Measurements from ENCODE around the gene ZBTB40.

Gene ZBTB40

DNA sequence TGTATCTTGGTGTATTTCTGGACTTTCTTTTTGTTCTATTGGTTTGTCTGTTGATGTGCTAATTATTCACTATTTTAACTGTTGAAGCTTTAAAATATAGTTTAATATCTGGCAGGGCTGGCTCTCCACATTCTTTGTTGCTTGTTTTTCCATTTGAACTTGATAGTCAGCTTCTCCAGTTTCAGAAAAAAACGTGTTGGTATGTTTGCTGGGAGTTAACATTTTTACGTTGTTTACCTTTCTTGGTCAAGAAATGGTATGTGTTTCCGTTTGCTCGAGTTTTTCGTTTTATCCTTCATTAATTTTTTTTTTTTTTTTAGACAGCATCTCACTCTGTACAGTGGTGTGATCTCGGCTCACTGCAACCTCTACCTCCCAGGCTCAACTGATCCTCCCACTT lies 16.9 kb upstream of the ZBTB40 start:
- H3K4me1 ChIP-seq (ENCODE audit: control insufficient read depth, insufficient read depth, low read length): no peaks in the 10 kb centered on the region
- H3K27me3 ChIP-seq (ENCODE audit: control insufficient read depth, insufficient read depth, low read length): no peaks in the 10 kb centered on the region
- no peak overlapping the region for H3K27ac ChIP-seq (ENCODE audit: low read depth, low read length)
- H3K9ac ChIP-seq (ENCODE audit: low read length): no peak overlapping the region
- H3K9me3 ChIP-seq (ENCODE audit: control insufficient read depth, insufficient read depth, low read depth, low read length): peaks cover 5% of the 10 kb centered on the region; the same call in 1 of the 2 replicates
- H3K4me3 ChIP-seq (ENCODE audit: low read depth, low read length): no peak overlapping the region
- no peaks in the 10 kb centered on the region for H3K36me3 ChIP-seq (ENCODE audit: control insufficient read depth, insufficient read depth, low read length)

DNA sequence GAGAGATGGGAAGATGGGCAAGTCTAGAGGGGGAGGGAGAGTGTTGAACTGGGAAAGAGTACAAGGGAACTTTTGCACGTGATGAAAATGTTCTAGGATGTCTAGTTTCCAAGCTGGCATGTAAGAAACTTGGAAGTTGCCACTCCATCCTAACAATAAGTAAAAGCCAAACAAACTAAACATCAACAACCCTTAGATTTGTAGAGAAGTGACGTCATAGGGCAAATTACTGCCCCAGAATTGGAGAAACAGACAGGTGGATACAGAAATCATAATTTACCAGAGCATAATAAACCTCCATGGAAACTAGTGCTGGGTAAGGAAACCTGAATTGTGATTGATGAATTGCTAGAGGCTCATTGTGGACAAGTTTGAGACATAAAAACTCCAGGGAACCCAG lies 14.7 kb upstream of the ZBTB40 start:
- H3K9ac ChIP-seq (ENCODE audit: low read length): no peak overlapping the region
- no peak overlapping the region for H3K27ac ChIP-seq (ENCODE audit: low read depth, low read length)
- peaks cover 18% of the 10 kb centered on the region; the same call in 1 of the 2 replicates for H3K9me3 ChIP-seq (ENCODE audit: control insufficient read depth, insufficient read depth, low read depth, low read length)
- H3K4me3 ChIP-seq (ENCODE audit: low read depth, low read length): no peak overlapping the region
- no peaks in the 10 kb centered on the region for H3K36me3 ChIP-seq (ENCODE audit: control insufficient read depth, insufficient read depth, low read length)
- peaks cover under 1% of the 10 kb centered on the region; the same call in 1 of the 2 replicates for H3K4me1 ChIP-seq (ENCODE audit: control insufficient read depth, insufficient read depth, low read length)
- no peaks in the 10 kb centered on the region for H3K27me3 ChIP-seq (ENCODE audit: control insufficient read depth, insufficient read depth, low read length)

DNA sequence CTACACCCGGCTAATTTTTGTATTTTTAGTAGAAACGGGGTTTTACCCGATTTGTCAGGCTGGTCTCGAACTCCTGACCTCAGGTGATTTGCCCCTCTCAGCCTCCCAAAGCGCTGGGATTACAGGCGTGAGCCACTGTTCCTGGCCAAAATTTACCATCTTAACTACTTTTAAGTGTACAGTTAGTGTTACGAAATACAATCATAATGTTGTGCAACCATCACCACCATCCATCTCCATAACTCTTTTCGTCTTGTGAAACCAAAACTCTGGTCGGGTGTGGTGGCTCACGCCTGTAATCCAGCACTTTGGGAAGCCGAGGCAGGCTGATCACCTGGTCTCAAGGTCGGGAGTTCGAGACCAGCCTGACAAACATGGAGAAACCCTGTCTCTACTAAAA lies 14.1 kb upstream of the ZBTB40 start:
- H3K27me3 ChIP-seq (ENCODE audit: control insufficient read depth, insufficient read depth, low read length): no peaks in the 10 kb centered on the region
- H3K36me3 ChIP-seq (ENCODE audit: control insufficient read depth, insufficient read depth, low read length): no peaks in the 10 kb centered on the region
- no peak overlapping the region for H3K27ac ChIP-seq (ENCODE audit: low read depth, low read length)

DNA sequence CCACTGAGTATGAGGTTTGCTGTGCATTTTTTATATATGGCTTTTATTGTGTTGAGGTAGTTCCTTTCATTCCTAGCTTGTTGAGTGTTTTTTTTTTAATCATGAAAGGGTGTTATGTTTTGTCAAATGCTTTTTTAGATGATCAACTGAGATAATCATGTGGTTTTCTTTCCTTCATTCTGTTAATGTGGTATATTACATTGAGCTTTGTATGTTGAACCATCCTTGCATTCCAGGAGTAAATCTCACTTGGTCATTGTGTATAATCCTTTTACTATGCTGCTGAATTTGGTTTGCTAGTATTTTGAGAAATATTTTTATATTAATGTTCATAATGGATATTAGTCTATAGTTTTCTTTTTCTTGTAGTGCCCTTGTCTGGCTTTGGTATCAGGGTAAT lies 11.1 kb upstream of the ZBTB40 start:
- H3K9ac ChIP-seq (ENCODE audit: low read length): no peak overlapping the region
- peaks cover 19% of the 10 kb centered on the region for H3K4me1 ChIP-seq (ENCODE audit: control insufficient read depth, insufficient read depth, low read length)
- no peak overlapping the region for H3K4me3 ChIP-seq (ENCODE audit: low read depth, low read length)
- peaks cover 31% of the 10 kb centered on the region for H3K9me3 ChIP-seq (ENCODE audit: control insufficient read depth, insufficient read depth, low read depth, low read length)
- no peaks in the 10 kb centered on the region for H3K36me3 ChIP-seq (ENCODE audit: control insufficient read depth, insufficient read depth, low read length)
- no peaks in the 10 kb centered on the region for H3K27me3 ChIP-seq (ENCODE audit: control insufficient read depth, insufficient read depth, low read length)
- H3K27ac ChIP-seq (ENCODE audit: low read depth, low read length): no peak overlapping the region

More for the DNA sequence above, 14.1 kb upstream of the ZBTB40 start:
- Histone ChIP-seq H3K9ac (ENCODE audit: low read length) (no peak overlapping the region), H3K4me1 (ENCODE audit: control insufficient read depth, insufficient read depth, low read length) (peaks cover 7% of the 10 kb centered on the region), H3K9me3 (ENCODE audit: control insufficient read depth, insufficient read depth, low read depth, low read length) (peaks cover 19% of the 10 kb centered on the region; the same call in 1 of the 2 replicates), H3K4me3 (ENCODE audit: low read depth, low read length) (no peak overlapping the region)

DNA sequence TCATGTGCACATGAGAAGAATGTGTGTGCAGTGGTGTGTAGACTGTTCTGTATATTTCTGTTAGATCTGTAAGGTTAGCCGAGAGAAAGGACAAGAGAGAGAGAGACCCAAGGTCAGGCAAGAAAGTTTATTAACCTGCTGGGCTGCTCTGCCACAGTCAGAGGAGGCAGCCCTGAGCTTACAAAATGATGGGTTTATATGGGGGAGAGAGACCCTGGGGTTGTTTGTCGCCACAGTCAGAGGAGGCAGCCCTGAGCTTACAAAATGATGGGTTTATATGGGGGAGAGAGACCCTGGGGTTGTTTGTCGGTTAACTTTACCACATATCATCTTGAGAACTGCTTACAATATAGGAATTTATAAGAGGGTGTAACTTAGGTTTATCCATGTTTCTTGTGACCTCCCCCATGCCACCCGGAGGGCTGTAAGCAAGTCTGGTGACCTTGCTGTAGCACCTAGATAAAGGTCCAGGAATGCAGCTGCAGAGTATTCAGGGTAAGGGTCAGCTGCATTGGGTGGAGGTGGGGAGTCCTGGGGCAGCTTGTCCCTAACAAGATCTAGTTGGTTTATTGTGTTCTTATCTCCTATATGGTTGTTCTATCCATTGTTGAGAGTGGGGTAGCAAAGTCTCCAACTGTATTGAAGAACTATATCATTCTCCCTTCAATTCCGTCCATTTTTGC lies 9.3 kb upstream of the ZBTB40 start:
- Histone ChIP-seq H3K9me3 (ENCODE audit: control insufficient read depth, insufficient read depth, low read depth, low read length) (peaks cover 31% of the 10 kb centered on the region), H3K4me1 (ENCODE audit: control insufficient read depth, insufficient read depth, low read length) (peaks cover 20% of the 10 kb centered on the region), H3K9ac (ENCODE audit: low read length) (no peak overlapping the region), H3K27me3 (ENCODE audit: control insufficient read depth, insufficient read depth, low read length) (no peaks in the 10 kb centered on the region), H3K36me3 (ENCODE audit: control insufficient read depth, insufficient read depth, low read length) (no peaks in the 10 kb centered on the region), H3K27ac (ENCODE audit: low read depth, low read length) (peak overlapping the region; percentile 79; the same call in 1 of the 2 replicates), H3K4me3 (ENCODE audit: low read depth, low read length) (no peak overlapping the region)

DNA sequence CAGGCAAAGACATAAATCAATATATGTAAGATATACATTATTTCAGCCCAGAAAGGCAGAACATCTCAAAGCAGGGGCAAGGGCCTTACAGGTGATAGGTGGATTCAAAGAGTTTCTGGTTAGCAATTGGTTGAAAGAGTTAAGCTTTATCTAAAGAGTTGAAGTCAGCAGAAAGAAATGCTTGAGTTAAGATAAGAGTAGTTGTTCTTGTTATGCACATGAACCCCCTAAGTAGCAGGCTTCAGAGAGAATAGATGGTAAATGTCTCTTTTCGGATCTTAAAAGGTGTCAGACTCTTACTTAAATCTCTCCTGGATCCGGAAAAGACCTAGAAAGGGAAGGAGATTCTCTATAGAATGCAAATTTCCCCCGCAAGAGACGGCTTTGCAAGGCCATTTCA lies 8.3 kb upstream of the ZBTB40 start:
- peak overlapping the region; percentile 70 for H3K9ac ChIP-seq (ENCODE audit: low read length)
- H3K27ac ChIP-seq (ENCODE audit: low read depth, low read length): peak overlapping the region; percentile 91; the same call in 1 of the 2 replicates

DNA sequence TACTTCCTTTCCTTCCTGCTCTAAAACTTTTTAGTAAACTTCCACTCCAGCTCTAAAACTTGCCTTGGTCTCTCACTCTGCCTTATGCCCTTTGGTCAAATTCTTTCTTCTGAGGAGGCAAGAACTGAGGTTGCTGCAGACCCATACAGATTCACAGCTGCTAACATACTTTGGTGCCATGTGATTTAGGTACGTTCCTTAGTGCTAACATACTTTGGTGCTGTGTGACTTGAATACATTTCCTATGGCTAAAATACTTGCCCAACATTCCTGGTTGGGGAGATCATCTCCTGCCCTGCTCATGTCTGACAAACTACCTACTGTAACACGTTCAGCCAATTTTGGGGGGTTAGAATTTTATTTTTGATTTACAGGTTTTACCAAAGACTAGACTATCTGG lies 6.8 kb upstream of the ZBTB40 start:
- Histone ChIP-seq H3K4me3 (ENCODE audit: low read depth, low read length) (no peak overlapping the region), H3K27ac (ENCODE audit: low read depth, low read length) (no peak overlapping the region), H3K36me3 (ENCODE audit: control insufficient read depth, insufficient read depth, low read length) (no peaks in the 10 kb centered on the region), H3K4me1 (ENCODE audit: control insufficient read depth, insufficient read depth, low read length) (peaks cover 26% of the 10 kb centered on the region), H3K9me3 (ENCODE audit: control insufficient read depth, insufficient read depth, low read depth, low read length) (peaks cover 24% of the 10 kb centered on the region), H3K9ac (ENCODE audit: low read length) (no peak overlapping the region), H3K27me3 (ENCODE audit: control insufficient read depth, insufficient read depth, low read length) (no peaks in the 10 kb centered on the region)

More for the DNA sequence above, 8.3 kb upstream of the ZBTB40 start:
- H3K36me3 ChIP-seq (ENCODE audit: control insufficient read depth, insufficient read depth, low read length): no peaks in the 10 kb centered on the region
- no peaks in the 10 kb centered on the region for H3K27me3 ChIP-seq (ENCODE audit: control insufficient read depth, insufficient read depth, low read length)
- H3K4me3 ChIP-seq (ENCODE audit: low read depth, low read length): no peak overlapping the region
- peaks cover 31% of the 10 kb centered on the region for H3K9me3 ChIP-seq (ENCODE audit: control insufficient read depth, insufficient read depth, low read depth, low read length)
- H3K4me1 ChIP-seq (ENCODE audit: control insufficient read depth, insufficient read depth, low read length): peaks cover 26% of the 10 kb centered on the region

DNA sequence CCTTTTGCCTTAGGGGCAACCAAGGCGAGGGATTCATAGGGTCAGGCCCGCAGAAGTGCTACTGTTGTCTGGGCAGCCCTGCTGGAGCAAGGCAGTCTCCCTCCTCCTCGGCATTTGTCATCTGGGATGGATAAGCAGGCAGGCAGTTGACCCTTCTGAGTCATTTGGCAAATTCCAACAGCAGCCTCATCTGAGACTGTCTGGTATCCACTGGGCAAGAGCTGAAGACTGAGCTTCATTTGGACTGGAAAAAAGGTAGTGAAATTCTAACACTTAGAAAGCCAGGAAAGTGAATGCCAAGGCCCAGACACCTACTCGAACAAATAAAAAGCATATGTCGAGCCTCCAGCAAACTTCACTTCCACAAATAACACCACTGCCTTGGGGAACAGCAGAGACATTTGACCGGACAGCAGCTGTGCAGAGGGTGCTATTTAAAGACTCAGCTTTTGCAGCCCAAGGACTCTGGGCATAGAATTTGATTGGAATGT lies 4.0 kb upstream of the ZBTB40 start:
- no peaks in the 10 kb centered on the region for H3K27me3 ChIP-seq (ENCODE audit: control insufficient read depth, insufficient read depth, low read length)
- H3K36me3 ChIP-seq (ENCODE audit: control insufficient read depth, insufficient read depth, low read length): no peaks in the 10 kb centered on the region
- H3K27ac ChIP-seq (ENCODE audit: low read depth, low read length): no peak overlapping the region
- H3K9me3 ChIP-seq (ENCODE audit: control insufficient read depth, insufficient read depth, low read depth, low read length): peaks cover 10% of the 10 kb centered on the region
- no peak overlapping the region for H3K4me3 ChIP-seq (ENCODE audit: low read depth, low read length)
- peaks cover 29% of the 10 kb centered on the region for H3K4me1 ChIP-seq (ENCODE audit: control insufficient read depth, insufficient read depth, low read length)
- H3K9ac ChIP-seq (ENCODE audit: low read length): no peak overlapping the region

DNA sequence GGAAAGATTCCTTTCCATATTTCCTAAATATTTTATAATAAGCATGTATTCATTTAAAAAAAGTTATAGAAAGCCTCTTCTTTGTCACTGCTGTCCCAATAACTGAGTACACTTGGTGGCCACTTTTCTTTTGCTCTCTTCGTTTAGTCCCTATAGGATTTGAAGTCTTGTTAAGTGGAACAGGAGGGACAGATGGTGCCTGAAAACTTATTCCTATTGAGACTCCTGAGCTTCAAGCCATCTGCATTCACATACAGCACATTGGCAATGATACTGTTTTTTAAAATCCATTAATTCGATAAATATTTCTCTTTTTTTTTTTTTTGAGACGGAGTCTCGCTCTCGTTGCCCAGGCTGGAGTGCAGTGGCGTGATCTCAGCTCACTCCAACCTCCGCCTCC lies 2.0 kb upstream of the ZBTB40 start:
- Histone ChIP-seq H3K4me1 (ENCODE audit: control insufficient read depth, insufficient read depth, low read length) (peaks cover 18% of the 10 kb centered on the region), H3K36me3 (ENCODE audit: control insufficient read depth, insufficient read depth, low read length) (no peaks in the 10 kb centered on the region), H3K4me3 (ENCODE audit: low read depth, low read length) (no peak overlapping the region), H3K27me3 (ENCODE audit: control insufficient read depth, insufficient read depth, low read length) (no peaks in the 10 kb centered on the region), H3K9ac (ENCODE audit: low read length) (no peak overlapping the region), H3K9me3 (ENCODE audit: control insufficient read depth, insufficient read depth, low read depth, low read length) (peaks cover 6% of the 10 kb centered on the region), H3K27ac (ENCODE audit: low read depth, low read length) (no peak overlapping the region)

DNA sequence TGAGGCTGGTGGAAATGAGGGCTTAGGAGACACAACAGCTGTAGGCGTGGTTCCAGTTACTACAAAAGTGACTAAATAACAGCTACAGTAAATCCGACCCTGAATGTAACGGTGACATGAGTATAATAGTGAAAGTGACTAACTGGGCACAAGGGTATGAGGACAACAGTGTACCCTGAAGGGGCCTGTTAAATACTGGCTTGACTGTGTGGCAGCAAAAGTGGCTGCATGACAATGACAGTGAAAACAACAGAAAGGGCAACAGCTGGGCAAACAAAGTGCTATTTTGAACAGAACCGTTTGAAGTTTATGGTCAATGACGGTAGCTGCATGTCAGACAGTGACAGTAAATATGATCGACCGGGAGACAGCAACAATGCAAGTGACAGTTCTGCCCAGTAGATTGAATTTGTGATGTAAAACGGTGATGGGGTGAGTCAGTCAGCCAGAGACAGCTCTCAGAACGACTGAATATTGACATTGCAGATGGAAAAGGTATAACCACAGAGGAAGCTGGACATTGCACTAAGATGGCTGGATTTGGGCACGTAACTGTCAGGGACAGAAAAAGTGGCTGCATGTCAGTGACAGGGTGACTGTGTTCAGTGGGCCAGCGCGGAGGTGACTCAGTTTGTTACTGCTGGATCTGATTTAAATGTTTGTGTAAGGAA lies 1.2 kb upstream of the ZBTB40 start:
- no peaks in the 10 kb centered on the region for H3K36me3 ChIP-seq (ENCODE audit: control insufficient read depth, insufficient read depth, low read length)
- no peak overlapping the region; the same call in 1 of the 2 replicates for H3K4me3 ChIP-seq (ENCODE audit: low read depth, low read length)
- H3K27me3 ChIP-seq (ENCODE audit: control insufficient read depth, insufficient read depth, low read length): no peaks in the 10 kb centered on the region
- no peaks in the 10 kb centered on the region for H3K9me3 ChIP-seq (ENCODE audit: control insufficient read depth, insufficient read depth, low read depth, low read length)
- peaks cover 18% of the 10 kb centered on the region for H3K4me1 ChIP-seq (ENCODE audit: control insufficient read depth, insufficient read depth, low read length)
- no peak overlapping the region for H3K27ac ChIP-seq (ENCODE audit: low read depth, low read length)
- H3K9ac ChIP-seq (ENCODE audit: low read length): no peak overlapping the region

DNA sequence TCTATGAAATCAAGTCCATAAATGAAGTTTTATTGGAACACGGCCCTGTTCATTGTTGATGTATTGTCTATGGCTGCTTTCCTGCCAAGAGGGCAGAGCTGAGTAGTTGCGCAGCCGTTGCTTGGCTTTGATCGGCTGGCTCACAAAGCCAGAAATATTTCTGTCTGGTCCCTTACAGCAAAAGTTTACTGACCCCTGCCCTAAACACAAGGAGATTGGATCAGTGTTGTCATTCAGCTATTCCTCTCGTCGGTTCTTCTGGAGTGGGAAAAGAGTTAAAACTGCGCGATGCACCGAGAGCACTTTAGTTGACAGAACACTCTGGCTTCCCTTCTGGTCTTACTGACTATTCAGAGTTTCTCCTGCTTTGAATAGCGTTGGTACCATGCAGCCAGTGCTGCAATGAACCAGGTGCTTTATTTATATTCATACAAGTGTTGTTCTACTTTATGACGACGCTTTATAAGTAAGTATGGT lies 868 bp downstream of the ZBTB40 start:
- peak overlapping the region; percentile 91 for H3K4me3 ChIP-seq (ENCODE audit: low read depth, low read length)
- H3K36me3 ChIP-seq (ENCODE audit: control insufficient read depth, insufficient read depth, low read length): no peaks in the 10 kb centered on the region
- peaks cover 18% of the 10 kb centered on the region for H3K4me1 ChIP-seq (ENCODE audit: control insufficient read depth, insufficient read depth, low read length)
- H3K27me3 ChIP-seq (ENCODE audit: control insufficient read depth, insufficient read depth, low read length): no peaks in the 10 kb centered on the region
- peak overlapping the region; percentile 87 for H3K9ac ChIP-seq (ENCODE audit: low read length)
- H3K9me3 ChIP-seq (ENCODE audit: control insufficient read depth, insufficient read depth, low read depth, low read length): no peaks in the 10 kb centered on the region
- H3K27ac ChIP-seq (ENCODE audit: low read depth, low read length): peak overlapping the region; percentile 70; the same call in 1 of the 2 replicates
